22Rv1 (cell line): ENCODE measurements around the gene SARS1.

Source experiments
- H3K27ac ChIP-seq: fragments of 450-650 bp; 2 replicates; pipeline ENCODE4 v1.5.1; 2017
- ZFX ChIP-seq: fragments of 450-650 bp; IDR thresholded peaks from 2 replicates; pipeline ENCODE4 v1.6.1; 2017; ENCODE audit warnings: antibody characterized with exemption, borderline replicate concordance
- TF ChIP-seq, protein P1 (sequence below): fragments of 450-650 bp; IDR thresholded peaks from 2 replicates; pipeline ENCODE4 v1.5.1; 2017; ENCODE audit warnings: mild to moderate bottlenecking

Gene SARS1

GRCh38 chr1:109213824-109214693 is at the start of gene SARS1:
Gene SARS1 (plus strand): TSS chr1:109213918. CDS start chr1:109213993, 75 bp downstream.
- no peak for TF ChIP-seq ZFX
- TF ChIP-seq, protein P1, sequence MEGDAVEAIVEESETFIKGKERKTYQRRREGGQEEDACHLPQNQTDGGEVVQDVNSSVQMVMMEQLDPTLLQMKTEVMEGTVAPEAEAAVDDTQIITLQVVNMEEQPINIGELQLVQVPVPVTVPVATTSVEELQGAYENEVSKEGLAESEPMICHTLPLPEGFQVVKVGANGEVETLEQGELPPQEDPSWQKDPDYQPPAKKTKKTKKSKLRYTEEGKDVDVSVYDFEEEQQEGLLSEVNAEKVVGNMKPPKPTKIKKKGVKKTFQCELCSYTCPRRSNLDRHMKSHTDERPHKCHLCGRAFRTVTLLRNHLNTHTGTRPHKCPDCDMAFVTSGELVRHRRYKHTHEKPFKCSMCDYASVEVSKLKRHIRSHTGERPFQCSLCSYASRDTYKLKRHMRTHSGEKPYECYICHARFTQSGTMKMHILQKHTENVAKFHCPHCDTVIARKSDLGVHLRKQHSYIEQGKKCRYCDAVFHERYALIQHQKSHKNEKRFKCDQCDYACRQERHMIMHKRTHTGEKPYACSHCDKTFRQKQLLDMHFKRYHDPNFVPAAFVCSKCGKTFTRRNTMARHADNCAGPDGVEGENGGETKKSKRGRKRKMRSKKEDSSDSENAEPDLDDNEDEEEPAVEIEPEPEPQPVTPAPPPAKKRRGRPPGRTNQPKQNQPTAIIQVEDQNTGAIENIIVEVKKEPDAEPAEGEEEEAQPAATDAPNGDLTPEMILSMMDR = no peak
- H3K27ac ChIP-seq = peak within 1 kb of the TSS; percentile 85

GRCh38 chr1:109164538-109164937 is 49.2 kb upstream of the SARS1 start:
- H3K27ac ChIP-seq = no peak overlapping the region
- no peak for TF ChIP-seq ZFX
- TF ChIP-seq, protein P1 = no peak

DNA sequence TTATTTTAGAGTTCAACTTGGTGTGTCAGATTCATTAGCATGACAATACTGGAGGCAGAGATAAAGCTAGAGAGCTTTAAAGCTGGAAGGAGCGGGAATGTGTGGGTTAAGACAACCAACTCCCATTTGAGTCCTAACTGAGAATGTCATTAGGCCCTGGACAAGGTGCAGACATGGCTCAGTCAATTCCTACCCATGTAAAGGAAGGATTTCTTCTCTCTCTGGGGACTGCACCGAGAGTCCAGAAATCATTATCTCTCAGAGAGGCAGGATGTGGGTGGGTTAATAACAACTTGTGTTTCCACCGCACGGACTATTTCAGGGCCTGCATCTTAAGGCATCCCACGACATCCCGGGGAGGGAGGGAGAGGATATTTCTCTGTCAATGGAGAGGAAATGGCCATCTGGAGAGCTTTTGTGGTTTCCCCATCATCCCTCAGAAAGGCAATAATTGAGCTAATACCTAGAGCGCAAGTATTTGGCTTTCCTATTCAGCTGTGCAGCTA is 46.7 kb upstream of the SARS1 start:
- TF ChIP-seq, protein P1 = no peak
- TF ChIP-seq ZFX = no peak
- H3K27ac ChIP-seq = no peak overlapping the region

GRCh38 chr1:109170035-109170764 is 43.5 kb upstream of the SARS1 start:
- H3K27ac ChIP-seq = no peak overlapping the region
- TF ChIP-seq, protein P1 = no peak
- no peak for TF ChIP-seq ZFX

DNA sequence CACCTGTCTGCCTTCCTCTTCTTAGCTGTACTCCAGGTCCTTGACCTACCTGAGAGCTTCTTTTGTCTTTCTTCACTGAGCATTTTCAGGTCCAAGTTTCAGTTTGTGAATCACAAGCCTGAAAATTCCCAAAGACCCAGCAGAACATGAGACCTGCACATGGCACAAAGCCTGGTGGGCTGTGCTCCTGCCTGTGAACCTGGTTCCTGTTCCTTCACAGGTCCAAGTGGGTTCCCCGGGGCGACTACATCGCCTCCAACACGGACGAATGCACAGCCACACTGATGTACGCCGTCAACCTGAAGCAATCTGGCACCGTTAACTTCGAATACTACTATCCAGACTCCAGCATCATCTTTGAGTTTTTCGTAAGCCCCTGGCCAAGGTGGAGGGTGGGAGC is 42.1 kb upstream of the SARS1 start:
- no peak overlapping the region for H3K27ac ChIP-seq
- TF ChIP-seq, protein P1 = no peak
- TF ChIP-seq ZFX = no peak

- H3K27ac ChIP-seq = peak overlapping the region; percentile 58
Observed at GRCh38 chr1:109176349-109176748, 37.4 kb upstream of the SARS1 start.

DNA sequence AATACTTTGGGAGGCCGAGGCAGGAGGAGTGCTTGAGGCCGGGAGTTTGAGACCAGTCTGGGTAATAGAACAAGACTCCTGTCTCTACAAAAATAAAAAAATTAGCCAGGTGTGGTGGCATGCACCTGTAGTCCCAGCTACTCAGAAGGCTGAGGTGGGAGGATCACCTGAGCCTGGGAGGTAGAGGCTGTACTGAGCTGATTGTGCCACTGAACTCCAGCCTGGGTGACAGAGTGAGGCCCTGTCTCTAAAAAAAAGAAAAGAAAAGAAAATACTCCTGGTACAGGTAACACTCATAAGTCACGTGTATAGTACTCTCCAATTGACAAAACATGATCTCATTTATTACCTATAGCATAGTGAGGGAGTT is 33.0 kb upstream of the SARS1 start:
- H3K27ac ChIP-seq = peak overlapping the region; percentile 97
